GM19395 (cell line): ENCODE results near the gene FABP7.
"Not testable (repeated sequence)": the region's sequence is repeated elsewhere in the genome, so short reads cannot be mapped to it uniquely, and the experiment has no call there.

Experiments used
- ATAC-seq: cut with Tn5 transposase; IDR thresholded peaks from one replicate; pipeline ENCODE4 v1.9.1; 2021; ENCODE audit warnings: mild to moderate bottlenecking, moderate library complexity; ENCODE audit not compliant: unreplicated experiment

Gene FABP7

GRCh38 chr6:122779667-122780066, at the start of gene FABP7:
FABP7 (plus strand) TSS chr6:122779716; CDS start chr6:122779795, 79 bp downstream.
- no peak for ATAC-seq

GRCh38 chr6:122730334-122730733, 49.2 kb upstream of the FABP7 start:
- no peak for ATAC-seq

GRCh38 chr6:122730775-122731386, 48.6 kb upstream of the FABP7 start:
- peak; percentile 73 for ATAC-seq

- no peak for ATAC-seq
Observed at GRCh38 chr6:122733259-122733658, 46.3 kb upstream of the FABP7 start.

GRCh38 chr6:122734529-122735395, 44.8 kb upstream of the FABP7 start:
- no peak for ATAC-seq

- ATAC-seq: no peak
Observed at GRCh38 chr6:122735582-122735981, 43.9 kb upstream of the FABP7 start.

GRCh38 chr6:122736163-122736562, 43.4 kb upstream of the FABP7 start:
- no peak for ATAC-seq

DNA sequence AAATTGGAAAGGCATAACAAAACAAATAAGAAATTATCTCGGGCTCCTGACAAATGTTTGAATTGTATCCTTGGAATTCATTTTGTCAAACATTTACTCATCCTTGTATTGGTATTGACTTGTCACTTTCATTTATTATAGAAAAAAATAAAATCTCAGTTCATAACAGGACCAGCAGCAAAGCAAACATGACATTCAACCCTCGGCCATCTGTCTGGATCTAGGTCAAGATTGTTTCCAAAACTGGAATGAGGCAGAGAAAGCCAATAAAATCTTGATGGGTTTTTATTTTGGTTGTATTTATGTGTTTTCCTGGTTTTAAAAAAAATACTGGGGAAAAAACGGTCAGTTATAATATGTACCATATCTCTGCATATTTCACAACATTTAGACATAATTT, 42.9 kb upstream of the FABP7 start:
- ATAC-seq: no peak

GRCh38 chr6:122740091-122740490, 39.4 kb upstream of the FABP7 start:
- ATAC-seq: no peak

- ATAC-seq: no peak
Observed at GRCh38 chr6:122740936-122741335, 38.6 kb upstream of the FABP7 start.

DNA sequence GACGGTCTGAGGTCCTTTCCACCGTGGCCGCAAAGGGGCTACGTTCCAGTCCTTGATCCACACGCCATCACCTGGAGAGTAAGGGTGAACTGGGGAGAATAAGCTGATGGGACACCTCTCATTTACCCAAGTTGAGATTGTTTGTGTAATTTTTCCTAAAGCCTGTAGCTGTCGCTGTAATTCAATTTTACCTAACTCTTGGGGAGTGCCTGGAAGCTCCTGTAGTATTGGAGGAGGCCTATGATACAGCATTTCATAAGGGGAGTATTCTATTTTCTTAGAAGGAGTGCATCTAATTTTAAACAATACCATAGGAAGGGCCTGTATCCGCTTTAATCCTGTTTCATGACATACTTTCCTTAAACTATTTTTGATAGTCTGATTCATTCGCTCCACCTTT, 35.3 kb upstream of the FABP7 start:
- not testable (repeated sequence) for ATAC-seq

DNA sequence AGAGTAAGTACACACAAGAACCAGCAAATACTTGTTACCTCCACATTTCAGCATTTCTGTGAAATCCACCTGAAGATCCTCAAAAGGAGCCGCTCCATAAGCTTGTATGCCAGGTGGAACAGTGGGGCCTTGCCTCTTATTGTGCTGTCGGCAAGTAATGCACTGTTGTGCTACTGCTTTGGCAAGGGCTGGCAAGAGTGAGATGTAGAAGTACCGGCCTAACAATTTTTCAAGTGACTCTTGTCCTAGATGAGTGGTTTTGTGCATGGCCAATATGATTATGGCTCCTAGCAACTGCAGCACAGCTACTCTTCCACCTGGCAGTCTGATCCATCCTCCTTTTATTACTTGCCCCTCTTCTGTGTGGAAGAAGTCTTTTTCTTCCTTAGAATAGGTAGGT, 34.7 kb upstream of the FABP7 start:
- not testable (repeated sequence) for ATAC-seq

GRCh38 chr6:122746688-122747087, 32.8 kb upstream of the FABP7 start:
- ATAC-seq: no peak

DNA sequence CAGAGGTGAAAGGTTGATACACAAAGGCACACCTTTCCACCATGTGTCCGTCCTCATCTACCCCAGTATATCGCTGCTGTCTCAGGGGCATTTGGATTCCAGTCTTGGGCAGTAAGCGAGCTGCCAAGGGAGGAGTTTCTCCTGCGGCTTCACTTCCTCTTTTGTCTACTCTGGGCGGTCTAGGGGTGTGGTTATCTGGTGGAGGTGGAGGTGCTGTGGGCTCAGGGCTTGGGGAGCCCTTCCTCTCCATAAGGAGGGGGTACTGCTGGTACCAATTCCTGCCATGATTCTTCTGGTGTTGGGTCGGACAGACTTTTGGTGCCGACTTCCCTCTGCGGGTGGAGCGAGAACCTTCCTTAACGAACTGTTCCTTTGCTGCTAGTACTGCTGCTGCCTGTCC, 31.9 kb upstream of the FABP7 start:
- ATAC-seq: no peak

GRCh38 chr6:122748945-122749344, 30.6 kb upstream of the FABP7 start:
- ATAC-seq: not testable (repeated sequence)

- no peak for ATAC-seq
Observed at GRCh38 chr6:122749451-122750050, 30.0 kb upstream of the FABP7 start.

DNA sequence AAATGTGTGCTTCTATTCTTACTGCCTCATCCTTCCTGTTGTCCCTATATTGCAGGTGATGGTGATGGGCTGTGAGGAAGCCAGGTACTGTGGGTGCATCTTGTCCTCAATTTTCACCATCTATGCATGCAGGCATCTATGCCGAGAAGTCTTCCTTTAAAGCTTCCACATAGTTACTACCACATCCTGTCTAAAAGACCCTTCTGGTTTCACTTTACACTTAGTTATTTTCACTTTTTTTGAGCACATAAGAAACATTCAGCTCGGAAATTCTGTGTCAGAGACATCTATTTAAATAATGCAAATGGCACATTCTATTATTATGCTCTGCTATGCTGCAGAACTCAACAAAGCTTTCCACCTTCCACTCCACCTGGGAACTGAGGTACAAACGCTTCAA, 28.2 kb upstream of the FABP7 start:
- peak; percentile 90 for ATAC-seq

- ATAC-seq: no peak
Observed at GRCh38 chr6:122752459-122752858, 27.1 kb upstream of the FABP7 start.

GRCh38 chr6:122753000-122753687, 26.4 kb upstream of the FABP7 start:
- no peak for ATAC-seq

DNA sequence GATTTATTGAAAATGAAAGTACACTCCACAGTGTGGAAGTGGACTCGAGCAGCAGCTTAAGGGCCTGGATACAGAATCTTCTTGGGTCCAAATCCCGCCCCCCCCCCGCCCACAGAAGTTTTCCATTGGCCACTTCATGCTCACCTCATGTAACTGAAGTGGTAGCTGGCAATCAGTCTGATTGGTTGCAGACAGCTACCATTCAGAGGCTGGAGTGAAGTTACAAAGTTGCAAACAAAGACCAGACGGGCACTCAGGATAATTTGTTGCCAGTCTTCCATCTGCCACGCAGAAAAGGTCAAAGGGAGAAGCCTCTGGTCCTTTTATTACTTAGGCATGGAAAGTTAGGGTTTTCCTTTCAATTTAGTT, 25.8 kb upstream of the FABP7 start:
- no peak for ATAC-seq

- no peak for ATAC-seq
Observed at GRCh38 chr6:122754191-122754731, 25.3 kb upstream of the FABP7 start.
